ENCODE data around the gene CSNK1G2.

- TF ChIP-seq YY1 (IDR thresholded peaks at IDR 0.05; ENCODE audit: insufficient read depth, insufficient read length) (no peak), ZNF274 (IDR thresholded peaks at IDR 0.05; ENCODE audit: low read depth, low read length) (no peak)
Observed at GRCh38 chr19:1998712-1999708, 58.0 kb downstream of the CSNK1G2 start.
